ENCODE results near the gene MYLK. TPM values are rescaled to one million over a fixed set of nuclear protein-coding genes. Genes with fewer than 3 reads are reported as not detected.

MYLK gene
- total and polyA plus RNA-seq, 9 of the 15 experiments (the other 6 are each of a cell fraction or from before 2014, with no cell fraction given) = 0.11 to 0.53 (median 0.18) TPM; not detected in 2

GRCh38 chr3:123815981-123816380 lies 68.2 kb downstream of the MYLK start:
- POLR2A ChIA-PET = interaction anchor here (1.5 kb wide), 1 partner anchor 13 kb away, joined by 3 read pairs; no protein-coding TSS in a partner anchor
- intact Hi-C loops (cut with micrococcal nuclease) (no loop called here), in situ Hi-C loops (cut with MboI) (no loop called here)
- ATAC-seq = no peak
- no TSS peak for BruUV-seq (replicated peaks)
- Histone ChIP-seq H4K20me1 (replicated peaks; ENCODE audit: control insufficient read depth, insufficient read depth, low read length) (no peaks in the 10 kb centered on the region), H3K27me3 (ENCODE audit: control insufficient read depth in 2 of 2, insufficient read depth in 2 of 2, low read length in 2 of 2) (0 out of 5 replicates have a peak, but pooled peaks cover 0 to 4% of the 10 kb centered on the region in 2 experiments), H3K79me2 (ENCODE audit: control insufficient read depth, insufficient read depth, low read length) (no peaks in the 10 kb centered on the region), H3K27ac (ENCODE audit: extremely low read depth, low read depth, low read length) (no peak overlapping the region), H3K4me3 (no peak overlapping the region), H3K9me1 (ENCODE audit: control insufficient read depth, insufficient read depth, low read length) (no peaks in the 10 kb centered on the region), H3K36me3 (ENCODE audit: control insufficient read depth, insufficient read depth, low read length) (no peaks in the 10 kb centered on the region), H2AFZ (ENCODE audit: low read depth, low read length) (no peak overlapping the region), H3K9ac (ENCODE audit: insufficient read depth in 1 of 2, low read depth in 2 of 2, low read length in 2 of 2) (no peak overlapping the region), H3K4me1 (replicated peaks in 1 of 2; ENCODE audit: control insufficient read depth in 2 of 2, insufficient read depth in 2 of 2, low read length in 2 of 2) (no peaks in the 10 kb centered on the region), H3K9me3 (replicated peaks; ENCODE audit: control insufficient read depth, insufficient read depth, low read depth, low read length) (no peaks in the 10 kb centered on the region), H3K4me2 (ENCODE audit: insufficient read depth, low read length) (no peak overlapping the region)
- no peak for FAIRE-seq
- CTCF ChIA-PET (ENCODE audit: low intra/inter-chr PET ratio) = no interaction called here
- 0% methylated on average over 1 of the region's 1 CpG for WGBS (ENCODE audit: insufficient coverage, low coverage, missing lambda C conversion rate)
- no peak for DNase-seq (ENCODE audit: extremely low read depth in 1 of 4, low spot score in 3 of 4)
- no peak for TF ChIP-seq GABPA (tag; conservative IDR thresholded peaks at IDR 0.05; ENCODE audit: low read depth)
- no peak for TF ChIP-seq FOXJ2 (tag; IDR thresholded peaks at IDR 0.05)
- no peak for TF ChIP-seq OTX1 (CRISPR knock-in tag; IDR thresholded peaks at IDR 0.05)
- TF ChIP-seq HNRNPL (IDR thresholded peaks at IDR 0.05; ENCODE audit: low read depth, low read length) = no peak
- TF ChIP-seq SRF (CRISPR knock-in tag; IDR thresholded peaks at IDR 0.05) = no peak
- no peak for TF ChIP-seq ZBTB7A (IDR thresholded peaks at IDR 0.05; ENCODE audit: borderline replicate concordance, control insufficient read depth, low read depth, low read length)
- TF ChIP-seq XRCC3 (IDR thresholded peaks at IDR 0.05) = no peak
- no peak for TF ChIP-seq ZNF318 (IDR thresholded peaks at IDR 0.05; ENCODE audit: borderline replicate concordance in 1 of 2, low read depth in 1 of 2)
- TF ChIP-seq FOXO4 (CRISPR knock-in tag; IDR thresholded peaks at IDR 0.05) = no peak
- TF ChIP-seq GTF2A2 (tag; IDR thresholded peaks at IDR 0.05) = no peak
- no peak for TF ChIP-seq ILF3 (IDR thresholded peaks at IDR 0.05; ENCODE audit: borderline replicate concordance)
- TF ChIP-seq MXD1 (CRISPR knock-in tag; IDR thresholded peaks at IDR 0.05; ENCODE audit: borderline replicate concordance, poor library complexity, severe bottlenecking) = no peak
- TF ChIP-seq ARID2 (IDR thresholded peaks at IDR 0.05) = no peak

Data from K562 (cell line).